Keratinocyte (primary cell): ENCODE data around the gene GLIS2. TPM values are rescaled to one million over a fixed set of nuclear protein-coding genes. Genes with fewer than 3 reads are reported as not detected.

Experiments
- DNase-seq: peaks from one replicate; pipeline ENCODE4 v3.0.0-alpha.2; 2011; ENCODE audit warnings: low read depth, missing footprints, low spot score
- FAIRE-seq: peaks from 2 replicates; lab custom pipeline; 2011; peaks lifted over from hg19 to GRCh38; lab: Jason Lieb, UNC
- H2AFZ ChIP-seq: 2 replicates; pipeline ENCODE4 v1.6.0; 2012; ENCODE audit warnings: low read length, control low read depth, inconsistent platforms; ENCODE audit not compliant: control insufficient read depth
- H3K27ac ChIP-seq: 2 replicates; pipeline ENCODE4 v1.5.1; 2011; ENCODE audit warnings: low read length; ENCODE audit not compliant: control insufficient read depth, insufficient read depth
- H3K27me3 ChIP-seq: 3 replicates; pipeline ENCODE4 v1.6.0; 2011; ENCODE audit warnings: low read length; ENCODE audit not compliant: control insufficient read depth, insufficient read depth; ENCODE audit errors: extremely low read depth
- H3K36me3 ChIP-seq, 2 experiments: 2 replicates in 1 of 2; 3 replicates in 1 of 2; pipeline ENCODE4 v1.5.1; 2011; ENCODE audit warnings: low read length in 2 of 2, mild to moderate bottlenecking in 1 of 2; ENCODE audit not compliant: control insufficient read depth in 2 of 2, insufficient read depth in 2 of 2; ENCODE audit errors: extremely low read depth in 1 of 2
- H3K4me1 ChIP-seq: 3 replicates; pipeline ENCODE4 v1.5.1; 2011; ENCODE audit warnings: low read length; ENCODE audit not compliant: control insufficient read depth, insufficient read depth; ENCODE audit errors: extremely low read depth
- H3K4me2 ChIP-seq: 3 replicates; pipeline ENCODE4 v1.6.0; 2011; ENCODE audit warnings: low read depth, low read length; ENCODE audit not compliant: control insufficient read depth, insufficient read depth; ENCODE audit errors: extremely low read depth
- H3K4me3 ChIP-seq, 3 experiments: fragments of 200-600 bp in 1 of 3; sonication (generic) in 1 of 3; 2 replicates in 2 of 3; 3 replicates in 1 of 3; pipeline ENCODE4 v1.5.1; 2011 to 2016; ENCODE audit warnings: low read length in 3 of 3, mild to moderate bottlenecking in 3 of 3, control low read depth in 2 of 3, inconsistent platforms in 1 of 3, low read depth in 1 of 3, mixed read lengths in 1 of 3, mixed run types in 1 of 3, moderate library complexity in 1 of 3; ENCODE audit not compliant: control insufficient read depth in 2 of 3, insufficient read depth in 2 of 3; ENCODE audit errors: extremely low read depth in 1 of 3
- H3K79me2 ChIP-seq: 2 replicates; pipeline ENCODE4 v1.6.0; 2012; ENCODE audit warnings: low read length; ENCODE audit not compliant: control insufficient read depth, insufficient read depth
- H3K9ac ChIP-seq: 3 replicates; pipeline ENCODE4 v1.6.0; 2011; ENCODE audit warnings: low read length; ENCODE audit not compliant: control insufficient read depth, insufficient read depth; ENCODE audit errors: extremely low read depth
- H3K9me1 ChIP-seq: 3 replicates; pipeline ENCODE4 v1.6.0; 2011; ENCODE audit warnings: low read length; ENCODE audit not compliant: control insufficient read depth, insufficient read depth; ENCODE audit errors: extremely low read depth
- H3K9me3 ChIP-seq: 2 replicates; pipeline ENCODE4 v1.5.1; 2012; ENCODE audit warnings: low read depth, low read length; ENCODE audit not compliant: control insufficient read depth
- H4K20me1 ChIP-seq: 3 replicates; pipeline ENCODE4 v1.6.0; 2011; ENCODE audit warnings: low read length; ENCODE audit not compliant: control insufficient read depth, insufficient read depth; ENCODE audit errors: extremely low read depth
- CTCF ChIP-seq, 3 experiments: IDR thresholded peaks in 1 of 3; conservative IDR thresholded peaks in 1 of 3; optimal IDR thresholded peaks in 1 of 3; 2 replicates in 2 of 3; 3 replicates in 1 of 3; pipeline versions ENCODE3 to v1.5.1; 2011; ENCODE audit warnings: low read length in 3 of 3, mild to moderate bottlenecking in 3 of 3, moderate library complexity in 2 of 3, control low read depth in 1 of 3, inconsistent platforms in 1 of 3; ENCODE audit not compliant: insufficient read depth in 2 of 3; ENCODE audit errors: extremely low read depth in 1 of 3
- EZH2 ChIP-seq: IDR thresholded peaks from one replicate; pipeline ENCODE4 v1.6.1; 2012; ENCODE audit warnings: inconsistent platforms, mild to moderate bottlenecking, low read length, moderate library complexity
- dilution Hi-C: fragments of 300-500 bp; cut with MboI; formaldehyde crosslinking; loops from one replicate; pipeline ENCODE4 v1.7.0; 2020; ENCODE audit warnings: low sequenced_read_pairs; ENCODE audit not compliant: extremely low pct_ligation_motif_present
- polyA plus RNA-seq, 5 experiments: library from polyadenylated mRNA; depleted of rRNA in 3 of 5; stranded (reverse) in 3 of 5; stranded (forward) in 1 of 5; unstranded in 1 of 5; fragments of >200 nt; gene quantifications; 1 replicate in 1 of 5; 2 replicates in 3 of 5; 3 replicates in 1 of 5; pipeline versions ENCODE4 v1.2.1 to v1.2.3, GENCODE V29; 2011 to 2012; ENCODE audit warnings: missing spikeins in 2 of 5, low read depth in 1 of 5, low replicate concordance in 1 of 5

Gene GLIS2
- polyA plus RNA-seq, 1 donor (not counting 4 experiments of a cell fraction or from before 2014, with no cell fraction given), result 0.63 TPM

- no peak for FAIRE-seq
- no peak for DNase-seq
- Histone ChIP-seq H3K4me2 (no peak overlapping the region), H3K27me3 (no peaks in the 10 kb centered on the region), H3K4me1 (peaks cover 13% of the 10 kb centered on the region), H3K79me2 (peaks cover 71% of the 10 kb centered on the region), H3K9me3 (no peaks in the 10 kb centered on the region), H2AFZ (no peak overlapping the region), H3K27ac (no peak overlapping the region), H3K9me1 (no peaks in the 10 kb centered on the region), H3K36me3 (peaks cover 9 to 12% of the 10 kb centered on the region in 2 experiments), H3K4me3 (no peak overlapping the region), H4K20me1 (peaks cover 27% of the 10 kb centered on the region), H3K9ac (no peak overlapping the region)
- TF ChIP-seq CTCF (optimal IDR thresholded peaks at IDR 0.05 in 1 of 3, IDR thresholded peaks at IDR 0.05 in 1 of 3, conservative IDR thresholded peaks at IDR 0.05 in 1 of 3; ENCODE audit: extremely low read depth in 1 of 3, insufficient read depth in 2 of 3, low read length in 3 of 3) (no peak), EZH2 (no peak)
- dilution Hi-C loops, result no loop called here
Measured at GRCh38 chr16:4347010-4347409, 31.1 kb downstream of the GLIS2 start.

GRCh38 chr16:4347765-4348509 is 32.1 kb downstream of the GLIS2 start:
- Histone ChIP-seq H3K9ac (no peak overlapping the region), H3K4me2 (peak overlapping the region; percentile 10), H3K27me3 (no peaks in the 10 kb centered on the region), H3K27ac (no peak overlapping the region), H3K36me3 (peaks cover 7 to 12% of the 10 kb centered on the region in 2 experiments), H3K9me1 (no peaks in the 10 kb centered on the region), H3K79me2 (peaks cover 67% of the 10 kb centered on the region), H3K4me3 (no peak overlapping the region), H4K20me1 (peaks cover 24% of the 10 kb centered on the region), H2AFZ (no peak overlapping the region), H3K9me3 (no peaks in the 10 kb centered on the region), H3K4me1 (peaks cover 13% of the 10 kb centered on the region)
- FAIRE-seq (no peak), DNase-seq (no peak)
- dilution Hi-C loops, result no loop called here
- TF ChIP-seq CTCF (optimal IDR thresholded peaks at IDR 0.05 in 1 of 3, IDR thresholded peaks at IDR 0.05 in 1 of 3, conservative IDR thresholded peaks at IDR 0.05 in 1 of 3; ENCODE audit: extremely low read depth in 1 of 3, insufficient read depth in 2 of 3, low read length in 3 of 3) (no peak), EZH2 (no peak)
